Fibroblast of mammary gland (primary cell): Measurements from ENCODE around the gene GUCY1B1.

Experiments used
- DNase-seq: peaks from one replicate; pipeline ENCODE4 v3.0.0-alpha.2; 2010; ENCODE audit warnings: low read depth
- H3K4me3 ChIP-seq: 2 replicates; pipeline ENCODE4 v1.5.1; 2011; ENCODE audit warnings: low read depth, mild to moderate bottlenecking, low read length, moderate library complexity; ENCODE audit not compliant: control insufficient read depth
- TF ChIP-seq, protein P1 (sequence below): conservative IDR thresholded peaks from 2 replicates; pipeline ENCODE4 v1.5.1; 2011; ENCODE audit warnings: low read depth, low read length, inconsistent platforms; ENCODE audit not compliant: control insufficient read depth, insufficient read depth

Gene GUCY1B1

GRCh38 chr4:155765149-155765548 is 6.3 kb downstream of the GUCY1B1 start:
- DNase-seq: no peak
- TF ChIP-seq, protein P1, sequence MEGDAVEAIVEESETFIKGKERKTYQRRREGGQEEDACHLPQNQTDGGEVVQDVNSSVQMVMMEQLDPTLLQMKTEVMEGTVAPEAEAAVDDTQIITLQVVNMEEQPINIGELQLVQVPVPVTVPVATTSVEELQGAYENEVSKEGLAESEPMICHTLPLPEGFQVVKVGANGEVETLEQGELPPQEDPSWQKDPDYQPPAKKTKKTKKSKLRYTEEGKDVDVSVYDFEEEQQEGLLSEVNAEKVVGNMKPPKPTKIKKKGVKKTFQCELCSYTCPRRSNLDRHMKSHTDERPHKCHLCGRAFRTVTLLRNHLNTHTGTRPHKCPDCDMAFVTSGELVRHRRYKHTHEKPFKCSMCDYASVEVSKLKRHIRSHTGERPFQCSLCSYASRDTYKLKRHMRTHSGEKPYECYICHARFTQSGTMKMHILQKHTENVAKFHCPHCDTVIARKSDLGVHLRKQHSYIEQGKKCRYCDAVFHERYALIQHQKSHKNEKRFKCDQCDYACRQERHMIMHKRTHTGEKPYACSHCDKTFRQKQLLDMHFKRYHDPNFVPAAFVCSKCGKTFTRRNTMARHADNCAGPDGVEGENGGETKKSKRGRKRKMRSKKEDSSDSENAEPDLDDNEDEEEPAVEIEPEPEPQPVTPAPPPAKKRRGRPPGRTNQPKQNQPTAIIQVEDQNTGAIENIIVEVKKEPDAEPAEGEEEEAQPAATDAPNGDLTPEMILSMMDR: no peak
- no peak overlapping the region for H3K4me3 ChIP-seq

- TF ChIP-seq, protein P1: no peak
- DNase-seq: no peak
- no peak overlapping the region for H3K4me3 ChIP-seq
These were observed 7.8 kb downstream of the GUCY1B1 start for GRCh38 chr4:155766622-155767021.

- H3K4me3 ChIP-seq: no peak overlapping the region
- DNase-seq: no peak
- TF ChIP-seq, protein P1: no peak
These were observed 9.5 kb downstream of the GUCY1B1 start for GRCh38 chr4:155768370-155768769.

- TF ChIP-seq, protein P1: no peak
- no peak overlapping the region for H3K4me3 ChIP-seq
- no peak for DNase-seq
These were observed 10.3 kb downstream of the GUCY1B1 start for GRCh38 chr4:155769090-155769489.

- no peak for DNase-seq
- TF ChIP-seq, protein P1: no peak
- H3K4me3 ChIP-seq: no peak overlapping the region
These were observed 13.8 kb downstream of the GUCY1B1 start for GRCh38 chr4:155772459-155773195.

DNA sequence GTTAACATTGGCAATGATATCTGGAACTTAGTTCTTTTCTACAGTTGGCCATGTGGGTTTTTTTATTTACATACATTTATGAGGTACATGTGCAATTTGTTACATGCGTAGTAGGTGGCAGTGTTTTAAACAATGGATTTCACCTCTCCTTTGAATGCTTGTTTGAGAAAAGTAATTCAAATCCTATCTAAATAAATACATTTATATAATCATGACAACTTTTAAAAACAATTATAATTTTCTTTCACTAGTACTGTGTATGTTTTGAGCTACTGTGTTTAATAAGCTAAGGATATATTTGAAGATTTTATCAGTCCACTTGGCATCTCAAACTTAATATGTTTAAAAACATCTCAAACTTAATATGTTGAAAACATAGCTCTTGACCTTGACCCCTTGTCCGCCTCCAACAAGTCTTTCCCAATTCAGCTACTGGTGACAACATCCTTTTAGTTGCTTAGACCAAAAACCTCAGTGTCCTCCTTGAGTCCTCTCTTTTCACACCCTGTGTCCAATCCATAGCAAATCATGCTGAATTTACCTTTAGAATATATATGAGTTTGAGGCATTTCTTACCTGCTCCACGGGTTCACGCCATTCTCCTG is 14.5 kb downstream of the GUCY1B1 start:
- no peak overlapping the region for H3K4me3 ChIP-seq
- TF ChIP-seq, protein P1: no peak
- DNase-seq: no peak
